Head of caudate nucleus (tissue), 42 donors: ENCODE data around the gene C19orf67.
A peak's percentile ranks its signal among the peaks of the same experiment; 100 is the strongest.

ENCODE experiments used
- DNase-seq, 42 donors: peaks; one replicate each; pipeline versions ENCODE4 v3.0.0 to v3.0.0-alpha.2; 2020 to 2021; ENCODE audit warnings: mixed read lengths in 7 of 42
- intact Hi-C: fragments of 100-400 bp; cut with DNase I; formaldehyde crosslinking; loops from one replicate; pipeline ENCODE4 v1.15.0; 2022

The C19orf67 gene

DNA sequence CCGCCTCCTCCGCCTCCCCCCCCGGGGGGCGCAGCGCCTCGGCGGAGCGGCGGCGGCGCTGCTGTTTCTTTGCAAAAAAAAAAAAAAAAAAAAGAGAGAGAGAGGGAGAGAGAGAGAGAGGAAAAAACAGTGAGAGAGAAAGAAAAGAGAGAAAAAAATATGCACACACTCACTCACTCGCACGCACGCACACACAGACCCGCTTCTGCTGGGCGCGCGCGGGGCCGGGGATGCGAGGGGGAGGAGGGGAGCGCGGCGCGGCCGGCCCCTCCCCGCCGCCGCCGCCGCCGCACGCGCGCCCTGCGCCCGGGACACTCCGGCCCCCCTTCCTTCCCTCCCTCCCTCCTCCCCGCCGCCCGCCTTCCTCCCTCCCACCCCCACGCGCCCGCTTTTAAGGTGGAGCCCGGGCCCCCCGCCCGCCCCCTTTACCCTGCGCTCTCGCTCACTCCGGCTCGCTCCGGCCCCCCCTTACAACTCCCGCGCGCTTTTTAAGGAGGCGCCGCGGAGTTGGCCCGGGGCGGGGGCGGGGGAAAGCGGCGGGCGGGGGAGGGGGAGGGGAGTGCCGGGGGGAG lies 5.0 kb upstream of the C19orf67 start, which contains the start of gene SAMD1:
Gene SAMD1 (minus strand): TSS at position 243 of the 572 bp plus-strand sequence.
- intact Hi-C loops = no loop called here
- DNase-seq = peak; percentile 61 to 95 (median 86)

DNA sequence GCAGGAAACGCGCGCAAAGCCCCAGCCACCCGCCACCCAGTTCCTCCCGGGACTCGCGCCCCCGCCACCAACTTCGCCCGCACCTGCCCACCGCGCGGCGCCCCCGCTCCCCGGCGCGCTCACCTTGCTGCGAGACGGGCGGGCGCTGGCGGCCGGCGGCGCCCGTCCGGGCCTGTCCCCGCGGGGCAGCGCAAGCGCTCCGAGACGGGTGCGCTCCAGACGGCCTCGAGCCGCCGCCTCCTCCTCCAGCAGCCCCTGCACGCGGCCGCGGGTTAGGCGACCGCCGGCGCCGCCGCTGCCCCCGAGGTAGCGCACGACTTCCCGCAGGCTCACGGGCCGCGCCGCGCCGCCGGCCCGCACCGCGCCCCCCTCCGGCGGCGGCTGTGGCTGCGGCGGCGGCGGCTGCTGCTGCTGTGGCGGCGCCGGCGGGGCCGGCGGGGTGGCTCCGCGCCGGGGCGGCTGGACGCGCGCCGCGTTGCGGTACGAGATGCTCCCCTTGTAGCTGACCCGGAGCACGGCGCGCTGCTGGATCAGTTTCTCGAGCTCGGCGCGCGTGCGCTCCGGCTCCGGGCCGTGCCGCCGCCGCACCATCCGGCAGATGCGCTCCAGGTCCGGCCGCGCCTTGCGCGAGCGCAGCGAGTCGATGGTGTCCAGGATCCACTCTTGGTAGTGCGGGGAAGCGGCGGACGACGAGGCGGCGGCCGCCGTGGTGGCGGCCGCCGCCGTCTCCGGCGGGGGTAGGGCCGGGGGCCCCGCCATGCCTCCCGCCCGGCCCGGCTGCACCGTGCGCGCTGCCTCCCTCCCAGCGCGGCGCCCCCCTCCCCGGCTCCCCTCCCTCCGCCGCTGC lies 4.3 kb upstream of the C19orf67 start:
- DNase-seq = peak in 34 of 42 donors; percentile 17 to 74 (median 58)
- intact Hi-C loops = no loop called here

DNA sequence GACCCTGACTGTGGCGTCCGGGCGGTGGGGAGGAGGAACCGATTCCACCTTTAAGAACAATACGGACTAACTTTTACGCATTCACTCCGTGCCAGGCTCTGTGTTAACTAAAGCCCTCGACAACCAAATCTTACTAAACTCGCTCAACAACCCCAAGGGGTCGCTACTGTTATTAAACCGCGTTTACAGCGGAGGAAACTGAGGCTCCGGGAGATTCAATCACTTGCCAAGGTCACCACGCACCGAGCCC lies 3.8 kb upstream of the C19orf67 start:
- peak in 8 of 42 donors; percentile 13 to 53 (median 26) for DNase-seq
- intact Hi-C loops = no loop called here

DNA sequence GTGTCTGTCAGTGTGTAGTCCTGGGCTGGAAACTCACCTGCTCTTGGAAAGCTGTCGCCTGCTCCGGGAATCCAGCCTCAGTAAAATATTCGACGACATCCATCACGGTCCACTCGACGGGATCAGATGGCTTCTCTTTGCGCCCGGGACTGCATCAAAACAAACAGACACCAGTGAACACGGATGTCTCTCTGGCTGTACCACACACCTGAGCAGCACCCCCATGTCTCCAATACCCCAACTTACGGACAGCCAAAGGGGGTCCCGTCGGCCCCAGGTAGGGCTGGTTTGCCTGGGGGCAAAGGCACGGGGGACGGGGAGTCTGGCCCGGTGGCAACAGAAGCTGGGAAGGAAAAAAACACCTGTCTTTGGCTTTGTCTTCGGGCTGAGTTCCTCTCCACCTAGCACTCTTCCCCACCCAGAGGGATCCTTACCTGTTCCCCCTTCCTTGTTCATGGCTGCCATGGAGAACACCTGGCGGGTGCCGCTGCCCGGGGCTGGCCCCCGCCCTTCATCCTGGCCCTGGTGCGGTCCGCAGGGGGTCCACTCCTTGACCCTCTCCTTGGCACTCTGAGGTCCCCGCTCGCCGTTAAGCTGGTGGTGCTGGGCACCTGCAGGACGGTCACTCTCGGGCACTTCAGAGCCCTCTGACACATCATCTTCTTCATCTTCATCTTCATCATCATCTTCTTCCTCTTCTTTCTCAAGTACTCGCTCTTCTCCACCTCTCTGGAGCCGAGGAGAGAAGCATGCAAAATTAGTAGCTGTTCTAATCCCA lies 3.2 kb upstream of the C19orf67 start:
- intact Hi-C loops = no loop called here
- DNase-seq = no peak

DNA sequence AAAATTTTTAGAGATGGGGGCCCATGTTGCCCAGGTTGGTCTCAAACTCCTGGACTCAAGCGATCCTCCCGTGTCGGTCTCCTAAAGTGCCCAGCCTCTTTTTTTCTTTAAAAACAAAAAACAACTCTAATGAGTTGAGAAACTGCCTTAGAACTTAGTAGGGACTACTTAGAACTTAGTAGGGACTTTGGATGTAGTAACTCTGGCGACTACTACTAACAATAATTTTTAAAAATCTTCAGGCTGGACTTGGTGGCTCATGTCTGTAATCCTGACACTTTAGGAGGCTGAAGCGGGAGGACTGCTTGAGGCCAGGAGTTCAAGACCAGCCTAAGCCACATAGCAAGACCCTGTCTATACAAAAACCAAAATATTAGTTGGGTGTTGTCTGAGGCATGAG lies 515 bp upstream of the C19orf67 start:
- intact Hi-C loops = no loop called here
- DNase-seq = no peak

DNA sequence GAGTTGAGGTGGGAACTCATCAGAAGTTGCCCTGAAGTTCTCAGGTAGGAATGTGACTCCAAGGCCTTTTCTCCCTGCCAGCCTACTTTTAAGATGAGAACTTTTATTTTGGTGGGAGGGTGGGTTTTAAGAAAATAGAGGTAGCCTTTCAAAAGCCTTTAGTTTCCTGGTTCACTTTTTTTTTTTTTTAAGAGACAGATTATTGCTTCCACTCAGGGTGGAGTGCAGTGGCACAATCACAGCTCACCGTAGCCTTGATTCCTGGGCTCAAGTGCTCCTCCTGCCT lies 3.0 kb downstream of the C19orf67 start:
- DNase-seq = no peak
- intact Hi-C loops = loop anchor here (5.0 kb wide), 1 partner anchor 35 kb away; the partner anchor contains the start of gene PRKACA

DNA sequence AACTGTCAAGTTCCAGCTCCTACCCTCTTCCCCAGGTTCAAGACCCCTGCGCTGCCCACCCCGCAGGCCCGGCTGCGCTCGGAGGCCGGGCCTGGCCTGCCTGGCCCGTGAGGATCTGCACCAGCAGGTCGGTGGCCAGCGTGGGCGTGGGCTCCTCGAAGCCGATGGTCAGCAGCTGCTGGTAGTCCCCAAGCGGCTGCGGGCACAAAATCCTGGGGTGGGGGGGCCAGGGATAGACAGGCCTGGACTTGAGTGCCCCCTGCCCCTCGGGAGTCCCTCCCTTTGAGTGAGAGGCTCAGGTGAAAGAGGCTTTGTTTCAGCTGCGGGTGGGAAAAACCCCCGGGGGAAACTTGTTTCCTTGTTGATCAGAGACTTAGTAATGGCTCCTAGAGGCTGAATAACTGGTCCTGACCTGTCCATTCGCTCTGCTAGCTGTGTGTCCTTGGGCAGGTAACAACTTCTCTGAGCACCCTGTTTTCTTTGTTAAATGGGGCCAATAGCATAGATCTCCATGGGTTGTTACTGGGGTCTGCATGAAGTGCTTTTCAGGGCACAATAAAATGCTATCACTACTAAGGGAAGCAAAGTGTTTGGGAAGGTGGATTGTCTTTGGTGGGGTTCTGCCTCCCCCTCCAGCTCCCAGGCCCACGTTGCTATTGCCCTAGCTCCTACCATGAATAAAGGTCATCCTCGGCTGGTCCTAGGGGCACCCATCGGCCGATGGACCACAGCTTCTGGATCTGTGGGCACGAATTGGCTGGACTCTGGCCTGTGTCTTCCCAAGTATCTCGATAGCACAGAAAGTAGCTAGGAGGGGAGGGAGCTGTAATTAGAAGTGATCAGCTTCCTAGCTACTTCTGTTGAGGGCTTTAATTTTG lies 3.5 kb downstream of the C19orf67 start:
- intact Hi-C loops = loop anchor here (5.0 kb wide), 1 partner anchor 35 kb away; the partner anchor contains the start of gene PRKACA
- DNase-seq = peak in 10 of 42 donors; percentile 18 to 54 (median 30)

DNA sequence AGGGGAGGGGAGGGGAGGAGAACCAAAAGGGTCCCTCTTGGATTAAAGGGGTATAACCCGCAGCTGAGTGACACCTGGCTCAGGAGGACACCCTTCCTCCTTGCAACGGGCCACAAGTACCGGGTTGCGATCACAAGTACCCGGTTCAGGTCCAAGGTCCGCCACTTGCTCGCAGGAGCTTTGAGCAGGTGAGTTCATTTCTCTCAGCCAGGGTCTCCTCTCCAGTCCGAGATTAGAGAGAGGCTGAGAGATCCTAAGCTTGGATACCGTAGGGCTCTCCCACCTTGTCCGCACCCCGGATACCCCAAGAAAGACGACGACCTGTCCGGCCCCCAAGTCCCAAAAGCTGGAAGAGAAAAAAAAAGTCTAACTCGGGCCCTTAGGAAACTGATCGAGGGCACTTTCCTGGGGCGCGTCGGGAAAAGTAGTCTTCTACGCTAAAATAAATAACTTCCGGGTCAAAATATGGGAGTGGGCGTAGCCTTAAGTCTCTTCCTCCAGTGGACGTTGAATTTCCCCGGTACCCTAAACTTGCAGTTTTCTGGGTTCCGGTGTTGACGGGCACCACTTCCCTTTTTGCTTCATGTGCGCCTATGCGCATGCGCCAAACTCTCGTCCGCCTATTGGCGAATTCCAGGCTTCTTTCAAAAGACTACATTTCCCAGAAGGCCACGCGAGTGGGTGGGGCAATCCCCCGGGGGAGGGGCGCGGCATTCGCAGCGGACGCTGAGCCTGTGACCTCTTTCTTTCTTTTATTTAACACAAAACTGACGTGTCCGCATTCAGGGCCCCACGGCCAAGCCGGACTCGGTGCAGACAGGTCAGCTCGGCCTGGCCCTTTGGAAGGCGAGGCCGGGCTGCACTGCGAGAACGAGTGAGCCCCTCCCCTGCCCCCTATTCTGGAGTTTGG lies 4.4 kb downstream of the C19orf67 start:
- intact Hi-C loops = loop anchor here (5.0 kb wide), 1 partner anchor 36 kb away; the partner anchor contains the start of gene PRKACA
- DNase-seq = peak; percentile 93 to 100 (median 99)

DNA sequence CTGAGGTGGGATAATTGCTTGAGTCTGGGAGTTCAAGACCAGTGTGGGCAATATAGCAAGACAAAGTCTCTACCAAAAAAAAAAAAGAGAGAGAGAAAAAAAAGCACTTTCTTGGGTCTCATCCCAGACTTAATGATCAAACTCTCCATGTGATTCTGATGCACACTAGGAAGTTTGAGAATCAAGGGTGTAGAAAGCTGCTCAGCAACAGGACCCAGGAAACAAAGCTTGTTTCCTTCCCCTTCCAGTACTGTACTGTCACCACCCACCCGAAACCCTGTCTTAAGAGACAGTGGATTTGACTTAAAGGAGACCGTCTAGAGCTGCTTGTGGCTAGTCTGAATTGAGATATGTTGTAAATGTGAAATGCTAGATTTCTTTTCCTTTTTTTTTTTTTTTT lies 7.2 kb downstream of the C19orf67 start:
- no peak for DNase-seq
- intact Hi-C loops = loop anchor here (10.0 kb wide), 1 partner anchor 74 kb away; the partner anchor contains the start of gene RFX1

DNA sequence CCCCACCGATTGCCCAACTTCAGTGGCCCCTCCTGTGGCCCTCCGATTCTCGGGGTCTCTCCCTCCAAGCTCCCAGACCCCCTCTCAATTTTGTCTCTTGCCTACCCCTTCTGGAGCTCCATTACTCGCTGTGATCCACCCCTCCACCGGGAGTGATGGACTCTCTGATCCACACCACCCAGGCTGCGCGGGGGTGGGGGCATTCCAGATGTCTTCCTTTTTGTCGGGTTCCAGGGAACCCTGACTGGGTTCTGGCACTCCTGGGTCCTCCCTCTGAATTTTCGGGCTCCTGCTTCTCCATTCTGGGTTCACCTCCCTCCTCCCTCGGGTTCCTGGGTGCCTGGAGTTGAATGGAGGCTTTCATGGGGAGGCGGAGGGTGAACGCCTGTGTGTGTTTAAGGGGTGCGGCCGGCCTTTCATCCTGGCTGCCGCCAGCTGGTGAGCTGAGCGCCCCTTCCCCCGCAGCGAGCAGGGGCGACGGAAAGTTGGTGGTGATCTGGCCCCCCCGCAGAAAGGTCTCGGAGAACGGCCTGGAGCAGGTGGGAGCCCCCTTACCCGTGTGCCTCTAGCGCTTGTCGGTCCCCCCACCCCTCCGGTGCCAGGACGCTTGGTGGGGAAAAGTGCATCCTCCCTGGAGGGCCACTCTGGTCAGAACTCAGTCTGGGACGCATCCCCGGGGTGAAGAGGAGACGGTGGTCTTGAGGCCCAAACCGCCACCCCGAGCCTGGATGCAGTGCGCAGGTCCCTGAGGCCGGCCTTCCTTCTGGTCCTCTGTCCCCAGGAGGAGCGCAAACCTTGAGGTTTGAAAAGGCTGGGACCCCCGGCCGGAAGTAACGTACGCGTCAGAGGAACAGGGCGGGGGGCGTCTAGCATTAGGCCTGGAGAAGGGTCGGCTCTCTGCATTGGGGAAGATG lies 11.4 kb downstream of the C19orf67 start:
- peak in 32 of 42 donors; percentile 8 to 56 (median 35) for DNase-seq
- intact Hi-C loops = loop anchor here (5.0 to 10.0 kb wide), 2 partner anchors 69 to 192 kb away; partner anchors contain the start of gene RFX1

DNA sequence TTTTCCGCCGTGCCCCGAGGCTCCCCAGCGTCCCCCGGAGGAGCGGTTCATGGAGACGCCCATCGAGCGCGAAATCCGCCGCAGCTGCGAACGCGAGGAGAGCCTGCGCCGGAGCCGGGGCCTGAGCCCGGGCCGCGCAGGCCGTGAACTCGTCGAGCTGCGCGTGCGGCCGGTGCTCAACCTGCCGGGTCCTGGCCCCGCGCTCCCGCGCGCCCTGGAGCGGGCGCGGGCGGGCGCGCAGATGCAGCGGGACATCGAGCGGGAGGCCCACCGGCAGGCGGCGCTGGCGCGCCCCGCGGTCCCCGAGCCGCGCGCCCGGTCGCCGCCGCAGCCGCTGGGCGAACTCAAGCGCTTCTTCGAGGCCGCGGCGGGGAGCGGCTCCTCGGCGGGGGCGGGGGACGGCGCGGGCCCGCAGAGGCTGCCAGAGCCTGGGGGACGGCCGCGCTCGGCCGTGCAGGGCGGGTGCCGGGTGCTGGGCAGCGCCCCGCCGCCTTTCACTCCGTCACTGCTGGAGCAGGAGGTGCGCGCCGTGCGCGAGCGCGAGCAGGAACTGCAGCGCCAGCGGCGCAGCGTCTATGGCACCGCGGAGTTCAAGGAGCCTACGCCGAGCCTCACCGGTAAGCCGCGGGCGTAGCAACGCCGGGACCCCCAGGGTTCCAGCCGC lies 12.2 kb downstream of the C19orf67 start:
- peak; percentile 35 to 88 (median 76) for DNase-seq
- intact Hi-C loops = loop anchor here (5.0 to 10.0 kb wide), 2 partner anchors 69 to 191 kb away; partner anchors contain the start of gene RFX1

DNA sequence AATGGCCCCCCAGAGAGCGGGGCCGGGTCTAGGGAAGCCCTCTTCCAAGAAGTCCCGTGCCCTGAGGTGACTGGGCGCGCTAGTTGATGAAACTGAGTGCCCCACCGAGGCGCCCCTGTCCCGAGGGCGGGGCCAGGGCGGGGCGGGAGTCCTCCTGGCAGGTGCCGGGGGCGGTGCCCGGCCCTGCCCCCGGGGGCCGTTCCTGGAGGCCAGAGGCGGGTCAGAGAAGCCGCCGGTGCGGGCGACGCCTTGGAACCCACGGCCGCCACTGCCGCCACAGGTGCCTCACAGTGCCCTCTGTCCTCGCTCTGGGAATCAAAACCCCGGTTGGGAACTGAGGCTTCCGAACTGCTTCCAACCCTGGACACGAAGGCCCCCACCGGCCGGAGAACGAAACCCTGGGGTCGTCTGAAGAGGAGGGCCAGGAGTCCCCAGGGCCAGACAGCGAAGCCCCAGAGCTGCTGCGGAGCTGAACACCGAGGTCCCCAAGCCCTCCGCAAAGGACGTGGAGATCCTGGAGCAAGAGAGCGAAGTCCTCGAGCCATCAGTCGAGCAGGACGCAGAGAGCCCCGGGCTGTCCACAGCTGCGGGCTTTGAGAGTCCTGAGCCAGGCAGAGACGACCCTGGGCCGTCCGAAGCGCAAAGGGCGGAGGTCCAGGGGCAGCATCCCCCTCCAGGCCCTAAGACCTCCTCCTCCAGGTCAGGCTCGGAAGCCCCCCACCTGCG lies 12.9 kb downstream of the C19orf67 start, which contains the start of gene MISP3:
Gene MISP3 (plus strand): TSS at position 252 of the 726 bp plus-strand sequence. CDS start 524 bp downstream, outside the sequence.
- intact Hi-C loops = loop anchor here (5.0 to 10.0 kb wide), 2 partner anchors 68 to 190 kb away; partner anchors contain the start of gene RFX1
- DNase-seq = peak in 16 of 42 donors; percentile 6 to 47 (median 29)

DNA sequence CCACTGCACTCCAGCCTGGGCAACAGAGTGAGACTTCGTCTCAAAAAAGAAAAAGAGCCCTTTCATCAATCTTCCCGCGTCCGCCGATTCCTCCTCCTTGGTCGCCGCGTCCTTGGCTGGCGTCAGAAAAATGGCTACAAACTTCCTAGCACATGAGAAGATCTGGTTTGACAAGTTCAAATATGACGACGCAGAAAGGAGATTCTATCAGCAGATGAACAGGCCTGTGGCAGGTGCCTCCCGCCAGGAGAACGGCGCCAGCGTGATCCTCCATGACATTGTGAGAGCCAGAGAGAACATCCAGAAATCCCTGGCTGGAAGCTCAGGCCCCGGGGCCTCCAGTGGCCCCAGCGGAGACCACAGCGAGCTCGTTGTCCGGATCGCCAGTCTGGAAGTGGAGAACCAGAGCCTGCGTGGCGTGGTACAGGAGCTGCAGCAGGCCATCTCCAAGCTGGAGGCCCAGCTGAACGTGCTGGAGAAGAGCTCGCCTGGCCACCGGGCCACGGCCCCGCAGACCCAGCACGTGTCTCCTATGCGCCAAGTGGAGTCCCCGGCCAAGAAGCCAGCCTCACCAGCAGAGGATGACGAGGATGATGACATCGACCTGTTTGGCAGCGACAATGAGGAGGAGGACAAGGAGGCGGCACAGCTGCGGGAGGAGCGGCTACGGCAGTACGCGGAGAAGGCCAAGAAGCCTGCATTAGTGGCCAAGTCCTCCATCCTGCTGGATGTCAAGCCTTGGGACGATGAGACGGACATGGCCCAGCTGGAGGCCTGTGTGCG lies 15.1 kb downstream of the C19orf67 start:
- no peak for DNase-seq
- intact Hi-C loops = loop anchor here (5.0 to 10.0 kb wide), 2 partner anchors 66 to 188 kb away; partner anchors contain the start of gene RFX1

DNA sequence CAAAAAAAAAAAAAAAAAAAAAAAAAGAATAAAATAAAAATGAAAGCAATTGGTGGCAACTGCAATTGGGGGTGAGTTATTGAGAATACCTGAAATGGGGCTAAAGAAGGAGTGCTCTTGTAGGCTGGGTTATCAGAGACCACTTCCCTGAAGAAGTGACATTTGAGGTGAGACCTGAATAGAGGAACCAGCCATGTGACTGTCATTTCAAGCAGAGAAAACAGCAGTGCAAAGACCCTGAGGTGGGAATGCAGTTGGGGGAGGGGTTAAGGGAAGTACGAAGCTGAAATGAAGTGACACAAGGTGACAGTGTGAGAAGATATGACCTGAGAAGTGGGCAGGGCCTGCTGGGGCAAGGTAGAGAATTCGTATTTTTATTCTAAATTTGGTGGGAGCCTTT lies 19.4 kb downstream of the C19orf67 start:
- DNase-seq = no peak
- intact Hi-C loops = no loop called here
